GM23248 (cell line): ENCODE data around the gene ALDH3B1. TPM values are rescaled to one million over a fixed set of nuclear protein-coding genes. Genes with fewer than 3 reads are reported as not detected.
A peak's percentile ranks its signal among the peaks of the same experiment; 100 is the strongest.

ENCODE experiments used
- DNase-seq: peaks from one replicate; pipeline ENCODE4 v3.0.0-alpha.2; 2015
- H2AFZ ChIP-seq: fragments of 200-600 bp; sonication (generic); 2 replicates; pipeline ENCODE4 v1.6.1; 2016; ENCODE audit warnings: antibody characterized with exemption
- H3F3A ChIP-seq: fragments of 200-600 bp; sonication (generic); 2 replicates; pipeline ENCODE4 v1.6.1; 2016; ENCODE audit warnings: mild to moderate bottlenecking, antibody characterized with exemption, mixed run types; ENCODE audit not compliant: insufficient read depth
- H3K27ac ChIP-seq: fragments of 200-600 bp; sonication (generic); 2 replicates; pipeline ENCODE4 v1.5.1; 2016; ENCODE audit warnings: mild to moderate bottlenecking
- H3K27me3 ChIP-seq: fragments of 200-600 bp; sonication (generic); replicated peaks from 2 replicates; pipeline ENCODE4 v1.6.1; 2016; ENCODE audit warnings: mild to moderate bottlenecking; ENCODE audit not compliant: insufficient read depth
- H3K36me3 ChIP-seq: fragments of 200-600 bp; sonication (generic); 2 replicates; pipeline ENCODE4 v1.6.1; 2016; ENCODE audit warnings: low read depth, mild to moderate bottlenecking
- H3K4me1 ChIP-seq: fragments of 200-600 bp; sonication (generic); 2 replicates; pipeline ENCODE4 v1.6.1; 2016; ENCODE audit warnings: mild to moderate bottlenecking; ENCODE audit not compliant: insufficient read depth
- H3K4me2 ChIP-seq: fragments of 200-600 bp; sonication (generic); one replicate; pipeline ENCODE4 v1.6.1; 2016; ENCODE audit warnings: mild to moderate bottlenecking; ENCODE audit not compliant: unreplicated experiment
- H3K4me3 ChIP-seq: fragments of 200-600 bp; sonication (generic); 2 replicates; pipeline ENCODE4 v1.5.1; 2016; ENCODE audit warnings: mild to moderate bottlenecking
- H3K79me2 ChIP-seq: fragments of 200-600 bp; sonication (generic); 2 replicates; pipeline ENCODE4 v1.6.1; 2016; ENCODE audit warnings: mild to moderate bottlenecking; ENCODE audit not compliant: insufficient read depth
- H3K9ac ChIP-seq: fragments of 200-600 bp; sonication (generic); 2 replicates; pipeline ENCODE4 v1.6.1; 2016; ENCODE audit warnings: mild to moderate bottlenecking
- H3K9me2 ChIP-seq: fragments of 200-600 bp; sonication (generic); 2 replicates; pipeline ENCODE4 v1.6.1; 2016; ENCODE audit warnings: mixed run types, mild to moderate bottlenecking, moderate library complexity; ENCODE audit not compliant: insufficient read depth
- H3K9me3 ChIP-seq: fragments of 200-600 bp; sonication (generic); one replicate; pipeline ENCODE4 v1.6.1; 2017; ENCODE audit warnings: low read depth
- H4K20me1 ChIP-seq: fragments of 200-600 bp; sonication (generic); 2 replicates; pipeline ENCODE4 v1.6.0; 2016; ENCODE audit not compliant: insufficient read depth
- EZH2 ChIP-seq: fragments of 200-600 bp; sonication (generic); IDR thresholded peaks from 2 replicates; pipeline ENCODE4 v1.6.1; 2018; ENCODE audit warnings: antibody characterized with exemption, mild to moderate bottlenecking; ENCODE audit not compliant: insufficient read depth, poor library complexity, severe bottlenecking
- EZH2phosphoT487 ChIP-seq: fragments of 200-600 bp; sonication (generic); IDR thresholded peaks from 2 replicates; pipeline ENCODE4 v1.6.1; 2018; ENCODE audit warnings: antibody characterized with exemption, moderate library complexity, mild to moderate bottlenecking, low read depth; ENCODE audit not compliant: insufficient read depth
- WGBS, 2 experiments: methylation state at CpG; one replicate each; pipeline ENCODE4 v1.1.6; 2015 to 2017; ENCODE audit warnings: low lambda C conversion rate in 2 of 2, low coverage in 1 of 2; ENCODE audit errors: missing lambda C conversion rate in 2 of 2; 5-methylcytosine and 5-hydroxymethylcytosine counted together
- in situ Hi-C: fragments of 300-500 bp; cut with MboI; formaldehyde crosslinking; loops from 2 replicates; pipeline ENCODE4 v1.15.0; 2020
- polyA plus RNA-seq: library from polyadenylated mRNA; unstranded; fragments of >200 nt; fragmentation: Nextera tagmentation; extraction: Ambion mirVana; gene quantifications from 2 replicates; pipeline ENCODE4 v1.2.1, GENCODE V29; 2016
- total RNA-seq: library from RNA; depleted of rRNA; stranded (reverse); fragments of >200 nt; shearing (Covaris generic); gene quantifications from 2 replicates; pipeline ENCODE4 v1.2.3, GENCODE V29; 2014

Gene ALDH3B1
- total and polyA plus RNA-seq, 2 experiments from 2014 or later, result 42.7 to 63.9 TPM

- Histone ChIP-seq H2AFZ (no peak overlapping the region), H3K27me3 (no peaks in the 10 kb centered on the region), H3K9ac (peak overlapping the region; percentile 65), H3K27ac (peak overlapping the region; percentile 99), H3K4me1 (peaks cover 50% of the 10 kb centered on the region), H3K36me3 (no peaks in the 10 kb centered on the region; the same call in 1 of the 2 replicates), H3F3A (peaks cover 15% of the 10 kb centered on the region), H3K4me2 (peak overlapping the region; percentile 59), H4K20me1 (no peaks in the 10 kb centered on the region), H3K79me2 (peaks cover 28% of the 10 kb centered on the region), H3K9me3 (no peaks in the 10 kb centered on the region), H3K9me2 (no peaks in the 10 kb centered on the region), H3K4me3 (peak overlapping the region; percentile 22; the same call in 1 of the 2 replicates)
- in situ Hi-C loops, result no loop called here
- 38 to 54% methylated on average over 9 to 16 of the region's 16 CpGs for WGBS, 2 experiments
- TF ChIP-seq EZH2phosphoT487 (no peak), EZH2 (no peak)
- peak; percentile 88 for DNase-seq
Measured at GRCh38 chr11:68014157-68014946, 4.2 kb downstream of the ALDH3B1 start.

- no peak for DNase-seq
- Histone ChIP-seq H3K27me3 (no peaks in the 10 kb centered on the region), H3K27ac (peak overlapping the region; percentile 99), H3K9ac (peak overlapping the region; percentile 65), H3K4me1 (peaks cover 46% of the 10 kb centered on the region), H3K9me2 (no peaks in the 10 kb centered on the region), H4K20me1 (no peaks in the 10 kb centered on the region), H3K9me3 (no peaks in the 10 kb centered on the region), H3K4me2 (peak overlapping the region; percentile 59), H3K4me3 (no peak overlapping the region), H2AFZ (no peak overlapping the region), H3K36me3 (no peaks in the 10 kb centered on the region; the same call in 1 of the 2 replicates), H3F3A (peaks cover 12% of the 10 kb centered on the region), H3K79me2 (peaks cover 28% of the 10 kb centered on the region)
- in situ Hi-C loops, result no loop called here
- 80 to 85% methylated on average over 19 of the region's 19 CpGs for WGBS, 2 experiments
- TF ChIP-seq EZH2phosphoT487 (no peak), EZH2 (no peak)
Measured at GRCh38 chr11:68014947-68015447, 4.9 kb downstream of the ALDH3B1 start.

GRCh38 chr11:68015467-68015866 is 5.3 kb downstream of the ALDH3B1 start:
- WGBS, 2 experiments, result 98 to 99% methylated on average over 8 of the region's 8 CpGs
- Histone ChIP-seq H3K9ac (no peak overlapping the region), H3K9me2 (no peaks in the 10 kb centered on the region), H3K79me2 (peaks cover 28% of the 10 kb centered on the region), H3K36me3 (no peaks in the 10 kb centered on the region; the same call in 1 of the 2 replicates), H3K4me1 (peaks cover 46% of the 10 kb centered on the region), H3F3A (peaks cover 12% of the 10 kb centered on the region), H3K9me3 (no peaks in the 10 kb centered on the region), H4K20me1 (no peaks in the 10 kb centered on the region), H3K27ac (no peak overlapping the region), H3K4me3 (no peak overlapping the region), H3K27me3 (no peaks in the 10 kb centered on the region), H3K4me2 (no peak overlapping the region), H2AFZ (no peak overlapping the region)
- no peak for DNase-seq
- in situ Hi-C loops, result no loop called here
- TF ChIP-seq EZH2phosphoT487 (no peak), EZH2 (no peak)

- Histone ChIP-seq H3K4me1 (peaks cover 40% of the 10 kb centered on the region), H2AFZ (no peak overlapping the region), H3K4me2 (no peak overlapping the region), H3K9ac (peak overlapping the region; percentile 3; the same call in 1 of the 2 replicates), H3K27ac (no peak overlapping the region), H3K4me3 (no peak overlapping the region), H3K36me3 (no peaks in the 10 kb centered on the region; the same call in 1 of the 2 replicates), H3K9me2 (no peaks in the 10 kb centered on the region), H3K79me2 (peaks cover 22% of the 10 kb centered on the region), H4K20me1 (no peaks in the 10 kb centered on the region), H3K27me3 (no peaks in the 10 kb centered on the region), H3F3A (peaks cover 7% of the 10 kb centered on the region), H3K9me3 (no peaks in the 10 kb centered on the region)
- in situ Hi-C loops, result no loop called here
- 59 to 65% methylated on average over 13 of the region's 13 CpGs for WGBS, 2 experiments
- peak; percentile 40 for DNase-seq
- TF ChIP-seq EZH2phosphoT487 (no peak), EZH2 (no peak)
Measured at GRCh38 chr11:68016161-68016903, 6.2 kb downstream of the ALDH3B1 start.
